Osteoblast (primary cell): ENCODE results near the gene FOXL3. TPM values are rescaled to one million over a fixed set of nuclear protein-coding genes. Genes with fewer than 3 reads are reported as not detected.

Experiments
- DNase-seq: peaks from one replicate; pipeline ENCODE4 v3.0.0; 2011; ENCODE audit warnings: low spot score, mixed read lengths; ENCODE audit not compliant: insufficient read length; ENCODE audit errors: missing footprints
- H2AFZ ChIP-seq: 2 replicates; pipeline ENCODE4 v1.6.0; 2011; ENCODE audit warnings: mild to moderate bottlenecking, low read length
- H3K27ac ChIP-seq: 2 replicates; pipeline ENCODE4 v1.5.1; 2011; ENCODE audit warnings: mild to moderate bottlenecking, low read depth, low read length, moderate library complexity
- H3K27me3 ChIP-seq: 2 replicates; pipeline ENCODE4 v1.6.0; 2012; ENCODE audit warnings: mild to moderate bottlenecking, control low read depth, inconsistent platforms, low read length, moderate library complexity; ENCODE audit not compliant: insufficient read depth
- H3K36me3 ChIP-seq: 2 replicates; pipeline ENCODE4 v1.5.1; 2011; ENCODE audit warnings: mild to moderate bottlenecking, low read length, control low read depth, moderate library complexity; ENCODE audit not compliant: insufficient read depth
- H3K4me1 ChIP-seq: 2 replicates; pipeline ENCODE4 v1.5.1; 2011; ENCODE audit warnings: mild to moderate bottlenecking, low read length, control low read depth, moderate library complexity; ENCODE audit not compliant: insufficient read depth
- H3K4me2 ChIP-seq: 2 replicates; pipeline ENCODE4 v1.6.0; 2011; ENCODE audit warnings: mild to moderate bottlenecking, low read length; ENCODE audit not compliant: insufficient read depth
- H3K4me3 ChIP-seq: fragments of 200-600 bp; sonication (generic); 3 replicates; pipeline ENCODE4 v1.5.1; 2012; ENCODE audit warnings: mild to moderate bottlenecking, low read length, inconsistent platforms; ENCODE audit not compliant: insufficient read depth
- H3K79me2 ChIP-seq: 2 replicates; pipeline ENCODE4 v1.6.0; 2012; ENCODE audit warnings: mild to moderate bottlenecking, low read length, control low read depth, inconsistent platforms; ENCODE audit not compliant: insufficient read depth
- H3K9me3 ChIP-seq: 2 replicates; pipeline ENCODE4 v1.5.1; 2011; ENCODE audit warnings: low read depth, low read length, control low read depth
- H4K20me1 ChIP-seq: 2 replicates; pipeline ENCODE4 v1.6.0; 2012; ENCODE audit warnings: mild to moderate bottlenecking, low read length, control low read depth; ENCODE audit not compliant: insufficient read depth
- total RNA-seq: library from RNA; depleted of rRNA; stranded (reverse); fragments of >200 nt; gene quantifications from 2 replicates; pipeline ENCODE4 v1.2.3, GENCODE V29; 2012
- TF ChIP-seq, protein P1 (sequence below): IDR thresholded peaks from 2 replicates; pipeline ENCODE4 v1.5.1; 2011; ENCODE audit warnings: mild to moderate bottlenecking, low read depth, low read length, moderate library complexity; ENCODE audit errors: extremely low read depth

The FOXL3 gene
- total RNA-seq, 1 donor, result not detected

DNA sequence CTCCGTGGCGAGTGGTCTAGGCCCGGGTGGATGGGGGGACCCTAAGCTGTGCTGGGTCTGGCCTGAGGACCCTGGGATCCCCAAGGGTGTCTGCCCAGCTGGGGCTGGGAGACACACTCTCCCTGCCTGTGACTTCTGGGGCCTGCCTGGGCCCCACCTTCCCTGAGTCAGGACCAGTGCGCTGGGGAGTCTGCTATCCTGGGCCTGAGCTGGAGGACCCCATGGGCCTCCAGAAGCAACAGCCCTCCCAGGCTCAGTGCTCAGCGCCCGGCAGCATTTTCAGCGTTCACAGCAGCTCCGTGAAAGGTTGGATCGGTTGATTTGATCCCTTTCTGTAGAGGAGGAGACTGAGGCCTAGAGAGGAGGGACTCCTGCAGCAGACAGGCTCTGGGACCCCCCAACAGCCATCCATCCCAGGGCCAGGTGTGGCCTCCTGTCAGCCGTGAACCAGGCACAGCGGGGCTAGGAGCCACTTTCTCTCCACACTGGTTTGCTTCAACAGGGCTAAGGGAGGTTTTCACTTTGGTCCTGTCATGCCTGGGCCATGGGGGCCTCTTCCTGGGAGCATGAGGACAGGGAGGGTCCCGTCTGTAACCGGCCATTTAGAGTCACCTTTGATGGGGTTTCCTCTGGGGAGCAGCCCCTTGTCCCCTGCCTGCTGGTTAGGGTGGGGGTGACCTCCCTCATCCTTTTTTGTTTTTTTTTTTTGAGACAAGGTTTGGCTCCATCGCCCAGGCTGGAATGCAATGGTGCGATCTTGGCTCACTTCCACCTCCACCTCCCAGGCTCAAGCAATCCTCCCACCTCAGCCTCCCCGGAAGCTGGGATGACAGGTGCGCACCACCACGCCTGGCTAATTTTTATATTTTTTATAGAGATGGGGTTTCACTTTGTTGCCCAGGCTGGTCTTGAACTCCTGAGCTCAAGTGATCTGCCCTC lies 12.4 kb downstream of the FOXL3 start:
- Histone ChIP-seq H3K27ac (no peak overlapping the region), H2AFZ (no peak overlapping the region), H3K36me3 (no peaks in the 10 kb centered on the region), H3K4me3 (no peak overlapping the region), H3K4me1 (no peaks in the 10 kb centered on the region), H4K20me1 (no peaks in the 10 kb centered on the region), H3K79me2 (no peaks in the 10 kb centered on the region), H3K27me3 (peaks cover 3% of the 10 kb centered on the region), H3K4me2 (no peak overlapping the region), H3K9me3 (no peaks in the 10 kb centered on the region)
- TF ChIP-seq, protein P1, sequence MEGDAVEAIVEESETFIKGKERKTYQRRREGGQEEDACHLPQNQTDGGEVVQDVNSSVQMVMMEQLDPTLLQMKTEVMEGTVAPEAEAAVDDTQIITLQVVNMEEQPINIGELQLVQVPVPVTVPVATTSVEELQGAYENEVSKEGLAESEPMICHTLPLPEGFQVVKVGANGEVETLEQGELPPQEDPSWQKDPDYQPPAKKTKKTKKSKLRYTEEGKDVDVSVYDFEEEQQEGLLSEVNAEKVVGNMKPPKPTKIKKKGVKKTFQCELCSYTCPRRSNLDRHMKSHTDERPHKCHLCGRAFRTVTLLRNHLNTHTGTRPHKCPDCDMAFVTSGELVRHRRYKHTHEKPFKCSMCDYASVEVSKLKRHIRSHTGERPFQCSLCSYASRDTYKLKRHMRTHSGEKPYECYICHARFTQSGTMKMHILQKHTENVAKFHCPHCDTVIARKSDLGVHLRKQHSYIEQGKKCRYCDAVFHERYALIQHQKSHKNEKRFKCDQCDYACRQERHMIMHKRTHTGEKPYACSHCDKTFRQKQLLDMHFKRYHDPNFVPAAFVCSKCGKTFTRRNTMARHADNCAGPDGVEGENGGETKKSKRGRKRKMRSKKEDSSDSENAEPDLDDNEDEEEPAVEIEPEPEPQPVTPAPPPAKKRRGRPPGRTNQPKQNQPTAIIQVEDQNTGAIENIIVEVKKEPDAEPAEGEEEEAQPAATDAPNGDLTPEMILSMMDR, result no peak
- peak; percentile 77 for DNase-seq

DNA sequence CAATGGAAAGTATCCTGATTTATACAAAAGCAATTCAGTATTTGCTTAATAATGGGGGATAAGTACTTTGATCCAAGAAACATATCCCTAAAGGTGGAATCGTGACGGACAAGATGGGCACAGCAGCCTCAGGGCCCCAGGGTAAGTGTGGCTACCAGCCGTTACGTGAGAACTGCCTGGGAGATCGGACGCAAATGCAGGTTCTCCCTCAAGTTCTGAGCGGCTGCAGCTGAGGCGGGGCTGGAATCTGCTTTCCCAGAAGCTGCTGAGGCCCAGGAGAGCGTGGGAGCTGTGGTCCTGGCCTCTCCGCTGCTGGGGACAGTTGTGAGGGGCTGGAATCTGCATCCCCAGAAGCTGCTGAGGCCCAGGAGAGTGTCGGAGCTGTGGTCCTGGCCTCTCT lies 13.5 kb downstream of the FOXL3 start:
- H3K9me3 ChIP-seq, result no peaks in the 10 kb centered on the region
- no peak overlapping the region for H2AFZ ChIP-seq
- H3K27me3 ChIP-seq, result peaks cover 3% of the 10 kb centered on the region
- TF ChIP-seq, protein P1, result no peak
- no peak overlapping the region for H3K27ac ChIP-seq
- H3K36me3 ChIP-seq, result no peaks in the 10 kb centered on the region
- peak; percentile 37 for DNase-seq
- no peaks in the 10 kb centered on the region for H3K79me2 ChIP-seq
- no peaks in the 10 kb centered on the region for H4K20me1 ChIP-seq
- H3K4me3 ChIP-seq, result no peak overlapping the region
- no peaks in the 10 kb centered on the region for H3K4me1 ChIP-seq
- H3K4me2 ChIP-seq, result no peak overlapping the region

DNA sequence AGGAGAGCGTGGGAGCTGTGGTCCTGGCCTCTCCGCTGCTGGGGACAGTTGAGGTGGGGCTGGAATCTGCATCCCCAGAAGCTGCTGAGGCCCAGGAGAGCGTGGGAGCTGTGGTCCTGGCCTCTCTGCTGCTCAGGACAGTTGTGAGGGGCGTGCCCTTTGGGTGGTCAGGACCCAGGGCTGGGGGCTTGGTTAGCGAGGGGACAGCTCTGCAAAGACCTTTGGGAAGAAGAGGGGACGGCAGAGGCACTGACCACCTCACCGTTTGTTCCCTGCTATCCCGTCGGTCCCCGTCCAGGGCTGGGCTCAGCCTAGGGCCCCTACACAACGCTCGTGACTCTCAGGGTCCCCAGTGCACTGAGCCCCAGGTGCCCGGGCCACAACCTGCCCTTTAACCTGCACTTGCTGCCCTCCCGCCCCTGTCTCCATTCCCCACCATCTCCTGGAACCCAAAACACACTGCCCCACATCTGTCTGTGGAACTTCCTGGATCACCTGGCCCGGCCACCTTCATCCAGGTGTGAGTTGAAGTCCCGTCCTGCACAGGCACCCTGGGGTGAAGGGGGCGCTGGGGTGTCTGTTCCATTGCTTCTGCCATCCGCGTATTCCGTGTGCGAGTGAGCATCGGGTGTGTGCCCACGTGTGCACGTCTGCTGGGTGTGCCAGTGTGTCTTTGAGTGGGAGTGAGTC lies 14.1 kb downstream of the FOXL3 start:
- no peak overlapping the region for H3K27ac ChIP-seq
- H2AFZ ChIP-seq, result no peak overlapping the region
- no peak overlapping the region for H3K4me2 ChIP-seq
- peaks cover 3% of the 10 kb centered on the region for H3K27me3 ChIP-seq
- TF ChIP-seq, protein P1, result no peak
- no peaks in the 10 kb centered on the region for H3K4me1 ChIP-seq
- H3K4me3 ChIP-seq, result no peak overlapping the region
- DNase-seq, result peak; percentile 45
- H3K36me3 ChIP-seq, result no peaks in the 10 kb centered on the region
- no peaks in the 10 kb centered on the region for H3K79me2 ChIP-seq
- no peaks in the 10 kb centered on the region for H4K20me1 ChIP-seq
- no peaks in the 10 kb centered on the region for H3K9me3 ChIP-seq
